OCI-LY7 (cell line): ENCODE results near the gene CCT5.

Experiments
- EZH2phosphoT487 ChIP-seq: fragments of 200-600 bp; sonication (generic); IDR thresholded peaks from 2 replicates; pipeline ENCODE4 v1.6.1; 2018; ENCODE audit warnings: low read depth, borderline replicate concordance, mild to moderate bottlenecking, mixed run types, antibody characterized with exemption, low read length, moderate library complexity, mixed read lengths
- TF ChIP-seq, protein P1 (sequence below): fragments of 200-600 bp; sonication (generic); conservative IDR thresholded peaks from 2 replicates; pipeline ENCODE4 v1.5.1; 2014; ENCODE audit warnings: mild to moderate bottlenecking, antibody characterized with exemption, low read length, moderate library complexity, mixed read lengths

DNA sequence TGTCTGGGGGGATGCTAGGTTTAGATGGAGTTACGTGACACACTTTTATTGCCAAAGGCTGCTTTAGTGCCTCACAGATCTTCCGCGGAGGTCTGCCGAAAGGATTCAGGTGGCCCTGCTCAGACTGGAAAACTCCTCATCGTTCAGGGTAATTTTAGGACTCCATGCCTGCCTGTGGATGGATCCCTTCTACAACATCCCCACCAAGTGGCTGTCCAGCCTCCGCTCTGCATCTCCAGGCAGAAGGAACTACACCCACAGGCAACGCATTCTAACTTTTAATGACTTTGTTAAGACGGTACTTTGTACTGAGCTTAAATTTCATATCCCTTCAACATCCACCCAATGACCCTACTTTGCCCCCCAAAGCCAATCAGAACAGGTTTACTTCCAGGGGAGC, 29.8 kb upstream of the CCT5 start:
- TF ChIP-seq, protein P1, sequence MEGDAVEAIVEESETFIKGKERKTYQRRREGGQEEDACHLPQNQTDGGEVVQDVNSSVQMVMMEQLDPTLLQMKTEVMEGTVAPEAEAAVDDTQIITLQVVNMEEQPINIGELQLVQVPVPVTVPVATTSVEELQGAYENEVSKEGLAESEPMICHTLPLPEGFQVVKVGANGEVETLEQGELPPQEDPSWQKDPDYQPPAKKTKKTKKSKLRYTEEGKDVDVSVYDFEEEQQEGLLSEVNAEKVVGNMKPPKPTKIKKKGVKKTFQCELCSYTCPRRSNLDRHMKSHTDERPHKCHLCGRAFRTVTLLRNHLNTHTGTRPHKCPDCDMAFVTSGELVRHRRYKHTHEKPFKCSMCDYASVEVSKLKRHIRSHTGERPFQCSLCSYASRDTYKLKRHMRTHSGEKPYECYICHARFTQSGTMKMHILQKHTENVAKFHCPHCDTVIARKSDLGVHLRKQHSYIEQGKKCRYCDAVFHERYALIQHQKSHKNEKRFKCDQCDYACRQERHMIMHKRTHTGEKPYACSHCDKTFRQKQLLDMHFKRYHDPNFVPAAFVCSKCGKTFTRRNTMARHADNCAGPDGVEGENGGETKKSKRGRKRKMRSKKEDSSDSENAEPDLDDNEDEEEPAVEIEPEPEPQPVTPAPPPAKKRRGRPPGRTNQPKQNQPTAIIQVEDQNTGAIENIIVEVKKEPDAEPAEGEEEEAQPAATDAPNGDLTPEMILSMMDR = no peak
- TF ChIP-seq EZH2phosphoT487 = no peak
